Fibroblast of upper back skin (primary cell): ENCODE measurements around the gene CEBPB.
"Not testable (repeated sequence)": the region's sequence is repeated elsewhere in the genome, so short reads cannot be mapped to it uniquely, and the experiment has no call there.

Experiments used
- DNase-seq: peaks from one replicate; pipeline ENCODE4 v3.0.0-alpha.2; 2013

Gene CEBPB

DNA sequence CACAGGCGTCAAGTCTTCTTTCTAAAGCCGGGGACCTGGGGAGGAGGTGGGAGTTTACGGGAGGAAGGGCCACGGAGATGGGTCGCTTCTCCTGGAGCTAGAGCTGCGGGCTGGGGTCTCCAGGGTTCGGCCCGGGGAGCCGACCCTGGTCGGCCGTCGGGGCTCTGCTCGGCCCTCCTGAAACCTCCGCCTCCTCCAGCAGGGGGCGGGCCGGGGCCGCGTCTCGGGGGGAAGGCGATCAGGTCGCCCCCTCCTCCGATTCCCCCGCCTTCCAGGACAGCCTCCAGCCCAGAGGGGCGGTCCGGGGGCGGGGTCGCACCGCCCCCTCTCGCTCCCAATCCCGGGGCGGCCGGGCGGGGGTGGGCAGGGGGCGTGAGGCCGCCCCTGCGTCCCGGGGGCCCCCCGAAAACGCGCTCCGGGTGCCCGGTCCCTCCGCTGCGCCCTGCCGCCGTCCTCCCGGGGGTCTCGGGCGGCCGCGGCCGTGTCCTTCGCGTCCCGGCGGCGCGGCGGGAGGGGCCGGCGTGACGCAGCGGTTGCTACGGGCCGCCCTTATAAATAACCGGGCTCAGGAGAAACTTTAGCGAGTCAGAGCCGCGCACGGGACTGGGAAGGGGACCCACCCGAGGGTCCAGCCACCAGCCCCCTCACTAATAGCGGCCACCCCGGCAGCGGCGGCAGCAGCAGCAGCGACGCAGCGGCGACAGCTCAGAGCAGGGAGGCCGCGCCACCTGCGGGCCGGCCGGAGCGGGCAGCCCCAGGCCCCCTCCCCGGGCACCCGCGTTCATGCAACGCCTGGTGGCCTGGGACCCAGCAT is at the start of gene CEBPB:
CEBPB (plus strand) TSS at position 580 of the 814 bp plus-strand sequence; CDS start at position 784, 204 bp downstream.
- DNase-seq, result peak; percentile 90

- DNase-seq, result no peak
These were observed 49.5 kb upstream of the CEBPB start for GRCh38 chr20:50141018-50141675.

GRCh38 chr20:50141811-50142561 is 48.6 kb upstream of the CEBPB start:
- no peak for DNase-seq

DNA sequence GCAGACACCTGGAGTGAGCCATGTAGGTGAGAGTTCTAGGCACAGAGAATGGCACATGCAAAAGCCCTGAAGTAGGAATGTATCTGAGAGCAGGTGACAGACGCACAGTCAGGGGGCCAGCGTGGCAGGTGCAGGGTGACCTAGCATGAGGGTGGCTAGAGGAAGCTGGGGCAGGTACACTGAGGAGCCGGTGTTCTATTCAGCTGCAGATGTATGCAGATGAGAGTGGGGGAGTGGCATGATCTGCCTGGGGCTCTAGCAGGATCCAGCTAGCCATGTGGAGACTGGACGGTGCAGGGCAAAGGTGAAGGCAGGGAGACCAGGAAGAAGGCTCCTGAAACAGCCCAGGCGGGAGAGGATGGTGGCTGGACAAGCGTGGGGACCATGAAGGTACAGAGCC is 47.8 kb upstream of the CEBPB start:
- DNase-seq, result no peak

- peak; percentile 98 for DNase-seq
These were observed 46.3 kb upstream of the CEBPB start for GRCh38 chr20:50144362-50144761.

DNA sequence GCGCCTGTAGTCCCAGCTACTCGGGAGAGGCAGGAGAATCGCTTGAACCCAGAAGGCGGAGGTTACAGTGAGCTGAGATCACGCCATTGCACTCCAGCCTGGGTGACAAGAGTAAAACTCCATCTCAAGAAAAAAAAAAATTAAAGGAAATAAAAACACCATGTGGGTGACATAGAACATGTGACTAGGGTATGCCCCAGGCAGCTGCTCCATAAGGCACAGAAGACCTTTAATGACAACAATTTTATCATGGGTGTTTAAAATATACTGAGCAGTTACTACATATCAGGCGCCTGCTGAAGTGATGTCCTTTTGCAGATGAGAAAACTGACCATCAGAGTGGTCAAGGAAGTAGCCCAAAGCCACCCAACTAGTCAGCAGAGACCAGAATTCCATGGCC is 45.1 kb upstream of the CEBPB start:
- no peak for DNase-seq

DNA sequence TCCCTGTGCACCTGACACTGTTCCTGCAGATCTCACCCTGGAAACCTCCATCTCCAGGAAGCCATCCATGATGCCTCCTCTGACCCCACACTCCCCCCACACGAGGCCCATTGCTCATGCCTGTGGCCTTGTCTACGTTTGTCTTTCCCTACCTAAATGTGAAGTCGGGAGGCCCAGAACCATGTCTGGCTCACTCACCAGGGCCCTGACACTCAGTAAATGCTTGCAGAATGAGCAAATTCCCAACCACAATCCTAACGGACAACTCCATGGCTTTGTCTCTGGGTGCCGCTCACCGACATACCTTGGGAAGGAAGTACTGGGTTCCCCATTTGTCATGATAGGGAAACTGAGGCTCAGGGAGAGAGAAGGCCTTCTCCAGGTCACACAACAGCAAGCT is 44.4 kb upstream of the CEBPB start:
- peak; percentile 32 for DNase-seq

DNA sequence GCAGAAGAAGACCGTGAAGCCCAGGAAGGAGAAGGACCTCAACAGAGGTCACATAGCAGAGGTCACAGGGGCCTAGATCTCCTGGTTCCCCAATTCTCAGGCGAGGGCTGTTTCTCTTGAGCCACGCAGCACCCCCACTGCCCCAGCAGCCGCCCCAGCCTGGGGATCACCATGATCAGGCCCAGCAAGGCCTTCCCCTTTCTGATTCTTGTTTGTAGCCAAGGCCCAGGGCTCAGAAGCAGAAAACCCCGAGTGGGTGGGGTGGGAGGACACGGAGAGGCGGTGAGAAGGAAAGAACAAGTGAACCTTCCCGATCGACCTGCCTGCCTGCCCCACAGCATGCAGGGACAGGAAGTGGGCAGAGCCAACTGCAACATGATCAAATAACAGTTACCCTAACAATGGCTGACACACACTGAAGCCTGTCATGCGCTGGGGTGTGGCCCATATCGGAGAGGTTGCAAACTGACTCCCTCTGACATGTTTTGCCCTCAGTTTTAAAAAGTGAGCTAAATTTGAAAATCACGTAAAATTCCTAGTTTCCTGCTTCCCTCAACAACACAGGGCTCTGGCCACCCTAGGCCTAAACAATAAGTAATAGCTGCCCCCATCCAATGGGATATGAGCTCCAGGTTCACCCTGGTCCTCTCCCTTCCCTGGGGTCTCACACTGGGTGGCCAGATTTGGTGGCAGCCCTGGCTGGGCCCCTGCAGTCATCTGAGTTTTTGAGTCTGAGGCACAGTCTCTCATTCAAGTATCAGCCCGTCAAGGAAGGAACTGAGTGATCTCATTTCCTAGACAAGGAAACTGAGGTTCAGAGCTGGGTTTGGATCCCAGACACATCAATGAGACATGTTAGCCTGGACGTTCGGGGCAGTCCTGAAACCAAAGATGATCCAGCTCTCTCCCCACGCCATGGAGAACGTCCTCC is 43.6 kb upstream of the CEBPB start:
- DNase-seq, result no peak

GRCh38 chr20:50149481-50150254 is 41.0 kb upstream of the CEBPB start:
- DNase-seq, result no peak

DNA sequence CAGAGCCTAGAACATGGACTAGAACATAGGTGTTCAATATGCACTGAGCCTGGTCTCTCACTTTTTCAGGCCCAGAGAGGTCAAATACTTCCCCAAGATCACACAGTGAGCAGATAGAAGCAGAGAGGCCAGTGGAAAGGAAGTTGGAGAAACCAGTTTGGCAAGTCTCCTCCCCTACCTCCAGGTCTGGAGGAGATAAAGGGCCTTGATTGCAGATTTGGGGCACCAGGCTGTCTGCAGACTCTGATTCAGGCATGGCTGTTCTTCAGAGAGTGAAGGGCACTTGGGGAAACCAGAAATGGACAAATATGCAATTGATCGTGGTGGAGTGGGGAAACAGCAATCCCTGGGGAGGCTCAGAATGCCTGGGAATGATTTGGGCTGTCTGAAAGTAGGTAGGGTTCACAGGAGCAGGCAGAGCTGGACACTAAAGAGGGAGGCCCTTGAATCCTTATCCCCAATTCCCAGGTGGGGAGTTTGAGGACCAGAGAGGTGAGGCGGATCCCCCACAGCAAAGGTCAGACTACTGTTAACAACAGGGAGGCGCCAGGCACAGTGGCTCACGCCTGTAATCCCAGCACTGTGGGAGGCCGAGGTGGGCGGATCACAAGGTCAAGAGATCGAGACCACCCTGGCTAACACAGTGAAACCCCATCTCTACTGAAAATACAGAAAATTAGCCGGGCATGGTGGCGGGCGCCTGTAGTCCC is 39.4 kb upstream of the CEBPB start:
- DNase-seq, result peak; percentile 50

DNA sequence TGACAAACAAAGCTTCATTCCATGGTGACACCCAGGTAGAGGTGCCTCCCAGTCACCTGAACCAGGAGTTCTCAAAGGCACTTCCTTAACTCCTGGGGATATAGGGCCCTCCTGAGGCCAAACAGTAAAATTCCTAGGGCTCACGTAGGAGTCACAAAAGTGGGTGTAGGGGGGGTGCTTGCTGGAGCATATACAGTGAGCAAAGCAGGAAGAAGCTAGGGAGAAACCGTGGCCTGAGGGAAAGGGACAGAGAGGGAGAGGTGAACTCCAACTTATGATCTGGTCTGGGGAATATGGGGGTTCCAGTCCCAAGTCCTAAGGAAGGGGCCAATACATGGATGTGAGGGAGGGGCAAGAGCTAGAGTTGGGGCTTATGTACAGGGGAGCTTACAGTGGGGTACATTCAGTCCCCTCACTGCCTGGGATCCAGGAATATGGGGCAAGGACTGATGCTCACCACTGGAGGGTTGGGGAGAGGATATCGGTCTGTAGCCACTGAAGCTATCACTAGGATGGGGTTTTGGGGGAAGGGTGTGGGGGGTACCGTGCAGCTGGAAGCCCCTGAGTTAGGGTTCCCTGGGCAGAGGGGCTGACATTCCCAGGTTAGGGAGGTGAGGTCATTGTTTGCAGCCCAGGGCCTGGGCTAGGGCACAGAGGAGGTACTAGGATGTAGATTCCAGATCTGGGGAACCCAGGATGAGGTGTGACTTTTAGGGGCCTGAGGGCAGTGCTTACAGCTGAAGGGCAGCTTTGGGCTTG is 38.1 kb upstream of the CEBPB start:
- no peak for DNase-seq

GRCh38 chr20:50153153-50153499 is 37.5 kb upstream of the CEBPB start:
- no peak for DNase-seq

- DNase-seq, result peak; percentile 89
These were observed 36.9 kb upstream of the CEBPB start, which contains the start of gene PEDS1 for GRCh38 chr20:50153500-50154377. PEDS1 (minus strand) TSS chr20:50153723; CDS start chr20:50153637, 86 bp downstream.

DNA sequence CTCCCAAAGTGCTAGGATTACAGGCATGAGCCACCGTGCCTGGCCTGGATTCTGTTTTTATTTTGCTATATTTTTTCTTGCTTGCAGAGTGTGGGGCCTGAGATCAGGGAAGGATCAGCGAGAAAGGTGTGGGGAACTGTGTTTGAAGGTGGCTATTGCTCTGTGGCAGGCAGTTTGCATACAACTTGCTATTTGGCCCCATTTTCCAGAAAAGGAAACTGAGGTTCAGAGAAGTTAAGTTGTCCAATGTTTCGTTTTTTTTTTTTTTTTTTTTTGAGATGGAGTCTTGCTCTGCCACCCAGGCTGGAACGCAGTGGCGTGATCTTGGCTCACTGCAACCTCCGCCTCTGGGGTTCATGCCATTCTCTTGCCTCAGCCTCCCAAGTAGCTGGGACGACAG is 29.1 kb upstream of the CEBPB start:
- not testable (repeated sequence) for DNase-seq

- DNase-seq, result peak; percentile 49
These were observed 26.9 kb upstream of the CEBPB start for GRCh38 chr20:50163570-50164317.

GRCh38 chr20:50165684-50166554 is 24.7 kb upstream of the CEBPB start:
- DNase-seq, result peak; percentile 100

- DNase-seq, result peak; percentile 76
These were observed 21.3 kb upstream of the CEBPB start for GRCh38 chr20:50169329-50169823.
